Measurements from ENCODE around the gene NLGN3. TPM values are rescaled to one million over a fixed set of nuclear protein-coding genes. Genes with fewer than 3 reads are reported as not detected.
A peak's percentile ranks its signal among the peaks of the same experiment; 100 is the strongest.

NLGN3 gene
- total and polyA plus RNA-seq, 2 donors, result 0.19 to 1.5 TPM

DNA sequence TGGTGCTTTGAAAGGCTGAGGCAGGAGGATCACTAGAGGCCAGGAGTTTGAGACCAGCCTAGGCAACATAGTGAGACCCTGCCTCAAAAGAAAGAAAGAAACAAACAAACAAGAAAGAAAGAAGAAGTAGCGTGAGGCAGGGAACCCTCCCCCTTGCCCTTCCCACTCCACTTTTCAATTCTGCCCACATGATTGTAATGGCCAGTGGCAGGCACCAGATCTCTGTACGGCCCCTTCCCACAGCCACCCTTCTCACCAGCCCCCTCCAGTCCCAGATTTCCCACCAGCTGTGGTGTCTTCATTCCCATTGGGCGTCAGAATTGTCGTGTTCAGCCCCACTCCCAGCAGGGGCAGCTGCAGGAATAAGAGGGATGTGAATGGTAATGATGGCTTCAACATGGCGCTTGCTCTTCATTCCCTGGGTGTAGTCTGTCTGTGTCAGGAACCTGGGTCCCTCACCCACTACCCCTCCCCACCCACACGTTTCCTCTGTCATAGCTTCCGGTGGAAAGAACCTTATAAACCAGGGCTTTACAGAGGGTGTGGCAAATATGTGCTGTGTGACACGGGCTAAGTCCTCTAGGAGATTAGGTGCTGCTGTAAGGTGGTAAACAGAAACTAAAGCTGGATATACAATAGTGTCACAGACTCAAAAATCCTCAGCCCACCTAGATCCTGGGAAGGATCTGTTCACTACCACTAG is 33.3 kb upstream of the NLGN3 start, which contains the start of gene IL2RG:
TSS of gene IL2RG (minus strand) at position 437 of the 703 bp plus-strand sequence. CDS start at position 399, 38 bp downstream.
- Histone ChIP-seq H3K27ac (ENCODE audit: low read depth in 1 of 2, low read length in 1 of 2) (peak within 1 kb of the TSS; percentile 86 to 95), H3K27me3 (ENCODE audit: control insufficient read depth in 2 of 2, insufficient read depth in 1 of 2, low read length in 1 of 2) (no peaks in the 10 kb centered on the region), H3K9me3 (ENCODE audit: control insufficient read depth in 2 of 2, insufficient read depth in 1 of 2, low read length in 1 of 2) (no peaks in the 10 kb centered on the region), H3K36me3 (ENCODE audit: control insufficient read depth in 2 of 2, insufficient read depth in 2 of 2, low read length in 1 of 2) (peaks cover 9 to 25% of the 10 kb centered on the region in 2 donors), H3K4me1 (ENCODE audit: control insufficient read depth in 2 of 2, insufficient read depth in 2 of 2, low read length in 2 of 2) (peaks cover 6 to 43% of the 10 kb centered on the region in 2 donors), H3K4me3 (ENCODE audit: low read length in 2 of 2) (peak within 1 kb of the TSS; percentile 53 to 80)
- DNase-seq (ENCODE audit: low read depth in 6 of 9, low spot score in 9 of 9), result peak; percentile 70 to 94 (median 83)
- WGBS, result 5% methylated on average over 8 of the region's 8 CpGs

DNA sequence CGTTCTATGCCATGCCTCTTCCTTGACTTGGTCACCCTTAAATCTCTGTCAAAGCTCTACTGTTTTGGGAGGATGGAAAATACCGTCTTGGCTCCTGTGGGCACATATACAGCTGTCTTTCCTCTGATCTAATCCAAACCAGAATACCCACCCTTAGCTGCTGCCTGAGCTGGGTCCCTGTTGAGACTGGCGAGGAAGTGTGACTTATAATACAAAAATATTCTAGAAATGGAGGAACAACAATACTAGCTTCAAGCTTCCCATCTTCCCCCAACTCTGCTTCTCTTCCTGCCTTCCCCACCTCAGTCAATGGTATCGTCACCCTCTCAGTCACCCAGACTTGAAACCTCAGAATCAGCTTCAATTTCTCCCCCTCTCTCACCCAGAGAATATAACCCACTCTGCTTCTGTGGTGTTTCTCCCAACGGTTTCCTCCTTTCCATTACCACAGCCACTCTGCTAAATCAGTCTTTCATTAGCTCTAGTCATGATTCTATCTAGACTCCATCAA is 32.7 kb upstream of the NLGN3 start:
- peak overlapping the region; percentile 86 to 95 for H3K27ac ChIP-seq (ENCODE audit: low read depth in 1 of 2, low read length in 1 of 2)
- H3K9me3 ChIP-seq (ENCODE audit: control insufficient read depth in 2 of 2, insufficient read depth in 1 of 2, low read length in 1 of 2), result no peaks in the 10 kb centered on the region
- WGBS, result 12% methylated on average over 5 of the region's 5 CpGs
- no peaks in the 10 kb centered on the region for H3K27me3 ChIP-seq (ENCODE audit: control insufficient read depth in 2 of 2, insufficient read depth in 1 of 2, low read length in 1 of 2)
- no peak for DNase-seq (ENCODE audit: low read depth in 6 of 9, low spot score in 9 of 9)
- peaks cover 7 to 25% of the 10 kb centered on the region in 2 donors for H3K36me3 ChIP-seq (ENCODE audit: control insufficient read depth in 2 of 2, insufficient read depth in 2 of 2, low read length in 1 of 2)
- peaks cover 4 to 36% of the 10 kb centered on the region in 2 donors for H3K4me1 ChIP-seq (ENCODE audit: control insufficient read depth in 2 of 2, insufficient read depth in 2 of 2, low read length in 2 of 2)
- peak overlapping the region; percentile 53 to 80 for H3K4me3 ChIP-seq (ENCODE audit: low read length in 2 of 2)

DNA sequence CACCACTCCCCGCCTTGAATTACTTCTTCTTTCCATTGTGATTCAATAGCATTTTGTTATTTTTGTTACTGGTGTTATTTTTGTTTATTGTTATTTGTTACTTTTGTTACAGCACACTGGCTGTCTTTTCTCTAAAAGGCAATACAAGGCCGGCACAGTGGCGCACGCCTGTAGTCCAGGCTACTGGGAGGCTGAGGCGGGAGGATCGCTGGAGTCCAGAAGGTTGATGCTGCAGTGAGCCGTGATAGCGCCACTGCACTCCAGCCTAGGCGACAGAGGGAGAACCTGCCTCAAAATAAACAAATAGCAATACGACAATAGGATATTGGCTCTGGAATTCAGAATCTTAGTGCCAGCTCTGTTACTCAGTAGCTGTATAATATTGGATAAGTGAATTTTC is 27.3 kb upstream of the NLGN3 start:
- Histone ChIP-seq H3K27me3 (ENCODE audit: control insufficient read depth in 2 of 2, insufficient read depth in 1 of 2, low read length in 1 of 2) (no peaks in the 10 kb centered on the region), H3K4me3 (ENCODE audit: low read length in 2 of 2) (no peak overlapping the region), H3K36me3 (ENCODE audit: control insufficient read depth in 2 of 2, insufficient read depth in 2 of 2, low read length in 1 of 2) (peaks cover 15 to 26% of the 10 kb centered on the region in 2 donors), H3K27ac (ENCODE audit: low read depth in 1 of 2, low read length in 1 of 2) (no peak overlapping the region), H3K9me3 (ENCODE audit: control insufficient read depth in 2 of 2, insufficient read depth in 1 of 2, low read length in 1 of 2) (no peaks in the 10 kb centered on the region), H3K4me1 (ENCODE audit: control insufficient read depth in 2 of 2, insufficient read depth in 2 of 2, low read length in 2 of 2) (peaks cover 9 to 25% of the 10 kb centered on the region in 2 donors)
- WGBS, result 96% methylated on average over 10 of the region's 10 CpGs
- DNase-seq (ENCODE audit: low read depth in 6 of 9, low spot score in 9 of 9), result no peak

DNA sequence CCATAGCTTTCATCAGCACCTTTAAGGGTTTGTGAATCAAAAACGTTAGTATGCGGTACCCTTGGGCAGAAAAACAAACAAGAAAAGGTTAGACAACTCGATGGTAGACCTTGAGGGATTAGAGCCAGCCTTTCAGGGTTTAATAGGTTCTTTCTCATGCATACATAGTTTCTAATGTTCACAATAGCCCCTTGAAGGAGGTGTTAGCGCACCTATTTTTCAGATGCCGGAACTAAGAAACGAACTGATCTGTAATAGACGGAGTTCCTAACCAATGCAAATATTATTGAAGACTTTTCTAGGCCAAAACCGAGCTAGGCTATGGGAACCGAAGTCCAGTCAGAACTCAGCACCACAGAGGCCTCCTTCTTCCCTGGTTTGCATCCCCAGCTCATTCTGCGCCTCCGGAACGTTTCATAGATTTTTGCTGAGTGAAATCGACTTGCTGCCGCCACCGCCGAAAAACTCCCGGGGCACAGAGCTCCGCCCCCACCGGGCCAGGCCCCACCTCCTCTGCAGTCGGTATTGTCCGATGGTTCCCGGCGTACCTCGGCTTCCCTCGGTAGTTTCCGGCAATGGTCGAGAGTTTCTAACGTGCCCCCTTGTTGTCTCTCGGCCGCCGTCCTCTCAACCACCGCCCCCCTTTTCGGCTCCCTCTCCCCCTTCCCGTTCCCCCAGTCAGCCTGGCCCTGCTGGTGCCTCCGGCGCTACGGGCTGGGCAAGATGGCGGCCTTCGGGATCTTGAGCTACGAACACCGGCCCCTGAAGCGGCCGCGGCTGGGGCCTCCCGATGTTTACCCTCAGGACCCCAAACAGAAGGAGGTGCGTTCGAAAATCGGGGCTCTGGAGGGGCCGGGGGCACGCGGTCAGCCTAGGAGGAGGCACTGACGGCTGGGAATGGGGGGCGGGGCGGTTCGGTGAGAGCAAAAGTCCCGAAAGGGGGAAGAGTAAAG is 26.3 kb upstream of the NLGN3 start, which contains the start of gene MED12:
TSS of gene MED12 (plus strand) at position 565 of the 953 bp plus-strand sequence. CDS start at position 724, 159 bp downstream.
- Histone ChIP-seq H3K4me3 (ENCODE audit: low read length in 2 of 2) (peak within 1 kb of the TSS; percentile 68 to 83), H3K36me3 (ENCODE audit: control insufficient read depth in 2 of 2, insufficient read depth in 2 of 2, low read length in 1 of 2) (peaks cover 22 to 35% of the 10 kb centered on the region in 2 donors), H3K27me3 (ENCODE audit: control insufficient read depth in 2 of 2, insufficient read depth in 1 of 2, low read length in 1 of 2) (no peaks in the 10 kb centered on the region), H3K9me3 (ENCODE audit: control insufficient read depth in 2 of 2, insufficient read depth in 1 of 2, low read length in 1 of 2) (no peaks in the 10 kb centered on the region), H3K4me1 (ENCODE audit: control insufficient read depth in 2 of 2, insufficient read depth in 2 of 2, low read length in 2 of 2) (peaks cover 8 to 17% of the 10 kb centered on the region in 2 donors), H3K27ac (ENCODE audit: low read depth in 1 of 2, low read length in 1 of 2) (peak within 1 kb of the TSS; percentile 72 to 74)
- WGBS, result 3% methylated on average over 56 of the region's 56 CpGs
- DNase-seq (ENCODE audit: low read depth in 6 of 9, low spot score in 9 of 9), result peak in 6 of 9 donors; percentile 58 to 88 (median 72)

DNA sequence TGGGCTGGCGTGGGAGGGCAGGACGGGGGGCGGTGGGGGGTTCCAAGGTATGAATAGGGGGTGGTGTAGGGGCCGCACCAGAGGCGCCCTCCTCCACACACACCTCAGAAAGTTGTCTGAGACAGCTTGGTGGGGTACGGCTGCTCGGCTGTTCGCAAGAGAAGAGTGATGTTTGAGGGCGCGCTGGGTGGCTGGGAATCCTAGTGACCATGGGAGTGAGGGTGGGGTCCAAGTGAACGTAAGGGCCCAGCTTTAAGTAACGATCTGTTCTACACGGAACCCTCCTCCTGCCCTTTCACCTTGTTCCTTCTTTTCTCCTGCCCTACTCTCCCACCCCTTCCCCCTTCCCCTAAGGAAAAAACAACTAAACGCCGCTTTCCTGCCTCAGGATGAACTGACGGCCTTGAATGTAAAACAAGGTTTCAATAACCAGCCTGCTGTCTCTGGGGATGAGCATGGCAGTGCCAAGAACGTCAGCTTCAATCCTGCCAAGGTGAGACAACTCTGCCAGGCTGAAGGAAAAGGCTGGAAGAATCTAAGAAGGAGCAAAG is 25.6 kb upstream of the NLGN3 start:
- DNase-seq (ENCODE audit: low read depth in 6 of 9, low spot score in 9 of 9), result no peak
- H3K4me3 ChIP-seq (ENCODE audit: low read length in 2 of 2), result peak overlapping the region; percentile 68 to 83
- H3K9me3 ChIP-seq (ENCODE audit: control insufficient read depth in 2 of 2, insufficient read depth in 1 of 2, low read length in 1 of 2), result no peaks in the 10 kb centered on the region
- H3K27me3 ChIP-seq (ENCODE audit: control insufficient read depth in 2 of 2, insufficient read depth in 1 of 2, low read length in 1 of 2), result no peaks in the 10 kb centered on the region
- H3K4me1 ChIP-seq (ENCODE audit: control insufficient read depth in 2 of 2, insufficient read depth in 2 of 2, low read length in 2 of 2), result peaks cover 8 to 14% of the 10 kb centered on the region in 2 donors
- peaks cover 27 to 43% of the 10 kb centered on the region in 2 donors for H3K36me3 ChIP-seq (ENCODE audit: control insufficient read depth in 2 of 2, insufficient read depth in 2 of 2, low read length in 1 of 2)
- H3K27ac ChIP-seq (ENCODE audit: low read depth in 1 of 2, low read length in 1 of 2), result peak overlapping the region; percentile 72 to 74
- WGBS, result 8% methylated on average over 17 of the region's 17 CpGs

DNA sequence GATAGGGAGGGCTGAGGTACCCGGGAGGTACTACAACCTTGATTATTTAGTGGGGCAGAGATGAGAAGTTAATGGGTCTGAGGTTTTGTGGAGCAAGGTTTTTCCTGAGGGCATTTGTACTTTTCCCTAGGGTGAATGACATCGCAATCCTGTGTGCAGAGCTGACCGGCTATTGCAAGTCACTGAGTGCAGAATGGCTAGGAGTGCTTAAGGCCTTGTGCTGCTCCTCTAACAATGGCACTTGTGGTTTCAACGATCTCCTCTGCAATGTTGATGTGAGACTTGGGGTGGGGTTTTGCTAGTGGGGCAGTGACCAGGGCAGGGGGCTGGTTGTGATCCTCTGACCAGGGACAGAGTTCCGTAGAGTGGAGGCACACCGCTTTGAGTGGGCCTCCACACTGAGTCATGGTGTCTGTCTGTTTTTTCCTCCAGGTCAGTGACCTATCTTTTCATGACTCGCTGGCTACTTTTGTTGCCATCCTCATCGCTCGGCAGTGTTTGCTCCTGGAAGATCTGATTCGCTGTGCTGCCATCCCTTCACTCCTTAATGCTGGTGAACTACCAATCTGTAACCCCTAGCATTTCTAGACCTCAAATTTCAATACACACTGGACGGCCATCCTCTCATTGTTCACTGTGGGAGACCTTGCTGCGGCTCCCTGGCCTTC is 16.3 kb upstream of the NLGN3 start:
- WGBS, result 94% methylated on average over 12 of the region's 12 CpGs
- DNase-seq (ENCODE audit: low read depth in 6 of 9, low spot score in 9 of 9), result no peak
- H3K27ac ChIP-seq (ENCODE audit: low read depth in 1 of 2, low read length in 1 of 2), result no peak overlapping the region
- H3K9me3 ChIP-seq (ENCODE audit: control insufficient read depth in 2 of 2, insufficient read depth in 1 of 2, low read length in 1 of 2), result no peaks in the 10 kb centered on the region
- H3K27me3 ChIP-seq (ENCODE audit: control insufficient read depth in 2 of 2, insufficient read depth in 1 of 2, low read length in 1 of 2), result no peaks in the 10 kb centered on the region
- H3K4me3 ChIP-seq (ENCODE audit: low read length in 2 of 2), result no peak overlapping the region
- H3K4me1 ChIP-seq (ENCODE audit: control insufficient read depth in 2 of 2, insufficient read depth in 2 of 2, low read length in 2 of 2), result peaks cover 0 to 5% of the 10 kb centered on the region in 2 donors
- H3K36me3 ChIP-seq (ENCODE audit: control insufficient read depth in 2 of 2, insufficient read depth in 2 of 2, low read length in 1 of 2), result peaks cover 82 to 88% of the 10 kb centered on the region in 2 donors

DNA sequence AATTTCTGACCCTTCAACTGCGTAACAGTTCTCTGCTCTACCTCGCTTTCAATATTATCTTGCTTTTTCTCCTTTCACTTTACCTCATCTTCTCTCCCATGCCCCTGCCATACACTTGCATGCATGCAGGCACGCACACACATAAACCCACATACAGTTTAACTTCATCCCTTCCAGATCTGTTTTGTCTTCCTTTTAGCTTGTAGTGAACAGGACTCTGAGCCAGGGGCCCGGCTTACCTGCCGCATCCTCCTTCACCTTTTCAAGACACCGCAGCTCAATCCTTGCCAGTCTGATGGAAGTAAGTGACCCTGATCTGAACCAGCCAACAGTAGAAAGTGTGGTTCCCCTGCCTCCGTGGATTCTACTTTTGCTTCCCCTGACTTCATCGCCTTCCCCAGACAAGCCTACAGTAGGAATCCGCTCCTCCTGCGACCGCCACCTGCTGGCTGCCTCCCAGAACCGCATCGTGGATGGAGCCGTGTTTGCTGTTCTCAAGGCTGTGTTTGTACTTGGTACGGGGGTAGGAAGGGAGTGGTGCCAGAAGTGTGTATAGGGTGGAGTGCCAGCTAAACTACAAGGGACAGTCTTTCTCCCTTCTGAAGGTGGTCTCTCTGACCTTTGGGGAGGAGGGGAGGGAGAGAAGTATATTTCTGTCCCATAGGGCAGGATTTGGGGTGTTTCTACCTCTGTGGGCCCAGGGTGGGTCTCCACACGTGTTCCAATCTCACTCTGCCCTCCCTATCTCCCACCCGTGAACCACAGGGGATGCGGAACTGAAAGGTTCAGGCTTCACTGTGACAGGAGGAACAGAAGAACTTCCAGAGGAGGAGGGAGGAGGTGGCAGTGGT is 15.5 kb upstream of the NLGN3 start:
- no peak overlapping the region for H3K4me3 ChIP-seq (ENCODE audit: low read length in 2 of 2)
- no peaks in the 10 kb centered on the region for H3K27me3 ChIP-seq (ENCODE audit: control insufficient read depth in 2 of 2, insufficient read depth in 1 of 2, low read length in 1 of 2)
- peaks cover 82 to 84% of the 10 kb centered on the region in 2 donors for H3K36me3 ChIP-seq (ENCODE audit: control insufficient read depth in 2 of 2, insufficient read depth in 2 of 2, low read length in 1 of 2)
- peak in 7 of 9 donors; percentile 45 to 86 (median 65) for DNase-seq (ENCODE audit: low read depth in 6 of 9, low spot score in 9 of 9)
- H3K9me3 ChIP-seq (ENCODE audit: control insufficient read depth in 2 of 2, insufficient read depth in 1 of 2, low read length in 1 of 2), result no peaks in the 10 kb centered on the region
- H3K4me1 ChIP-seq (ENCODE audit: control insufficient read depth in 2 of 2, insufficient read depth in 2 of 2, low read length in 2 of 2), result peaks cover 0 to 5% of the 10 kb centered on the region in 2 donors
- WGBS, result 43% methylated on average over 18 of the region's 18 CpGs
- peak overlapping the region in 1 of 2 donors; percentile 42 for H3K27ac ChIP-seq (ENCODE audit: low read depth in 1 of 2, low read length in 1 of 2)

Data from thymus (tissue), 11 donors.